A673 (cell line): Measurements from ENCODE around the gene ARPP19.

Source experiments
- EZH2 ChIP-seq: fragments of 200-600 bp; sonication (generic); IDR thresholded peaks from 2 replicates; pipeline ENCODE4 v1.6.1; 2017; ENCODE audit warnings: borderline replicate concordance, low read depth, mild to moderate bottlenecking, mixed read lengths, antibody characterized with exemption, low read length; ENCODE audit not compliant: poor library complexity, severe bottlenecking
- TF ChIP-seq, protein P1 (sequence below): fragments of 300-800, 200-600 bp; sonication (generic); conservative IDR thresholded peaks from 2 replicates; pipeline ENCODE4 v1.5.1; 2017; ENCODE audit warnings: low read depth, mild to moderate bottlenecking, antibody characterized with exemption, low read length, moderate library complexity, mixed read lengths

DNA sequence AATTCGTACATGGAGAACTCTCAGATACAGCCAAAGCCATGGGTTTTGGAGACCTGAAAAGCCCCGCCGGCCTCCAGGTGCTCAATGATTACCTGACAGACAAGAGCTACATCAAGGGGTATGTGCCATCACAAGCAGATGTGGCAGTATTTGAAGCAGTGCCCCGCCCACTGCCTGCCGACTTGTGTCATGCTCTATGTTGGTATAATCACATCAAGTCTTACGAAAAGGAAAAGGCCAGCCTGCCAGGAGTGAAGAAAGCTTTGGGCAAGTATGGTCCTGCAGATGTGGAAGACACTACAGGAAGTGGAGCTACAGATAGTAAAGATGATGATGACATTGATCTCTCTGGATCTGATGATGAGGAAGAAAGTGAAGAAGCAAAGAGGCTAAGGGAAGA, 63.7 kb downstream of the ARPP19 start:
- TF ChIP-seq, protein P1, sequence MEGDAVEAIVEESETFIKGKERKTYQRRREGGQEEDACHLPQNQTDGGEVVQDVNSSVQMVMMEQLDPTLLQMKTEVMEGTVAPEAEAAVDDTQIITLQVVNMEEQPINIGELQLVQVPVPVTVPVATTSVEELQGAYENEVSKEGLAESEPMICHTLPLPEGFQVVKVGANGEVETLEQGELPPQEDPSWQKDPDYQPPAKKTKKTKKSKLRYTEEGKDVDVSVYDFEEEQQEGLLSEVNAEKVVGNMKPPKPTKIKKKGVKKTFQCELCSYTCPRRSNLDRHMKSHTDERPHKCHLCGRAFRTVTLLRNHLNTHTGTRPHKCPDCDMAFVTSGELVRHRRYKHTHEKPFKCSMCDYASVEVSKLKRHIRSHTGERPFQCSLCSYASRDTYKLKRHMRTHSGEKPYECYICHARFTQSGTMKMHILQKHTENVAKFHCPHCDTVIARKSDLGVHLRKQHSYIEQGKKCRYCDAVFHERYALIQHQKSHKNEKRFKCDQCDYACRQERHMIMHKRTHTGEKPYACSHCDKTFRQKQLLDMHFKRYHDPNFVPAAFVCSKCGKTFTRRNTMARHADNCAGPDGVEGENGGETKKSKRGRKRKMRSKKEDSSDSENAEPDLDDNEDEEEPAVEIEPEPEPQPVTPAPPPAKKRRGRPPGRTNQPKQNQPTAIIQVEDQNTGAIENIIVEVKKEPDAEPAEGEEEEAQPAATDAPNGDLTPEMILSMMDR = no peak
- no peak for TF ChIP-seq EZH2
